ENCODE data around the gene POU2F3. TPM values are rescaled to one million over a fixed set of nuclear protein-coding genes. Genes with fewer than 3 reads are reported as not detected.

Gene POU2F3
- total RNA-seq, 1 donor from 2014 or later: not detected

DNA sequence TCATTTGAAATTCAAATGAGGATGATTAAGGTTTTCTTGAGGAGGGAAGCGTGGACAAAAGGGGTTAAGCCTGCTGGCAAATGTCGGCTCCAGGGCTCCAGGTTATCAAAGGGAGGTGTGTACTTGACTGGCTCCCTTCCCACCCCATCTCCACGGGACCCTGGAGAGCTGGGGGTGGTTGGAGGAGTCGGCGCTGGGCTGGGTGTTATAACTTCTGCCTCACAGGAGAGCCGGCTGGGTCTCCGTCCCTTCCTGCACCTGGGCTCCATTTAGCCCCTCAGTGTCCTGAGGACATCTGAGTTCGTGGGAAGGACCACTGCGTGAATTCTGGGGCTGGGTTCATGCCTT, 15.6 kb downstream of the POU2F3 start:
- no peak overlapping the region for H3K4me3 Mint-ChIP-seq (ENCODE audit: unreplicated experiment)

DNA sequence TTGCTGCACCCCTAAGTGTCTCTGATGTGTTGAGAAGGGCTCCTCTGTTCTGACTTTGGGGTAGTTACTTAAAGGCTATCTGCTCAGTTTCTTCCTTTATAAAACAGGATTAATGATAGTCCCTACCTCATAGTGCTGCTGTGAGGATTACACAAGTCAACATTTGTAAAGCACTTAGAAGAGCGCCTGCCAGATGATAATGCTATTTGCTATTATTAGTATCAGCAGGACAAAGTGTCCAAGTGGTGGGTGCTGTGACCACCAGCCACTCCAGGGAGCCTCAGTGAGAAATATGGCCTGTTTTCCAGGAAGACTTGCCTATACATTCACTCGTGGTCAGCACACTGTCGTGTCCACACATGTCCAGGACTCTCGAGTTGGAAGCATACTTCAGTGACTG, 16.2 kb downstream of the POU2F3 start:
- Mint-ChIP-seq H3K4me3 (ENCODE audit: unreplicated experiment) (no peak overlapping the region), H3K27me3 (ENCODE audit: low read depth) (peaks cover 74% of the 10 kb centered on the region), H3K9me3 (ENCODE audit: low read depth) (no peaks in the 10 kb centered on the region), H3K27ac (ENCODE audit: unreplicated experiment) (peak overlapping the region; percentile 15), H3K4me1 (ENCODE audit: low read depth) (no peaks in the 10 kb centered on the region), H3K36me3 (ENCODE audit: low read depth) (no peaks in the 10 kb centered on the region)
- TF ChIP-seq, protein P1, sequence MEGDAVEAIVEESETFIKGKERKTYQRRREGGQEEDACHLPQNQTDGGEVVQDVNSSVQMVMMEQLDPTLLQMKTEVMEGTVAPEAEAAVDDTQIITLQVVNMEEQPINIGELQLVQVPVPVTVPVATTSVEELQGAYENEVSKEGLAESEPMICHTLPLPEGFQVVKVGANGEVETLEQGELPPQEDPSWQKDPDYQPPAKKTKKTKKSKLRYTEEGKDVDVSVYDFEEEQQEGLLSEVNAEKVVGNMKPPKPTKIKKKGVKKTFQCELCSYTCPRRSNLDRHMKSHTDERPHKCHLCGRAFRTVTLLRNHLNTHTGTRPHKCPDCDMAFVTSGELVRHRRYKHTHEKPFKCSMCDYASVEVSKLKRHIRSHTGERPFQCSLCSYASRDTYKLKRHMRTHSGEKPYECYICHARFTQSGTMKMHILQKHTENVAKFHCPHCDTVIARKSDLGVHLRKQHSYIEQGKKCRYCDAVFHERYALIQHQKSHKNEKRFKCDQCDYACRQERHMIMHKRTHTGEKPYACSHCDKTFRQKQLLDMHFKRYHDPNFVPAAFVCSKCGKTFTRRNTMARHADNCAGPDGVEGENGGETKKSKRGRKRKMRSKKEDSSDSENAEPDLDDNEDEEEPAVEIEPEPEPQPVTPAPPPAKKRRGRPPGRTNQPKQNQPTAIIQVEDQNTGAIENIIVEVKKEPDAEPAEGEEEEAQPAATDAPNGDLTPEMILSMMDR (IDR thresholded peaks at IDR 0.05): no peak
- no peak for DNase-seq (ENCODE audit: low spot score)

More for the DNA sequence above, 15.6 kb downstream of the POU2F3 start:
- Mint-ChIP-seq H3K27ac (ENCODE audit: unreplicated experiment) (no peak overlapping the region), H3K27me3 (ENCODE audit: low read depth) (peaks cover 71% of the 10 kb centered on the region), H3K9me3 (ENCODE audit: low read depth) (no peaks in the 10 kb centered on the region), H3K4me1 (ENCODE audit: low read depth) (no peaks in the 10 kb centered on the region), H3K36me3 (ENCODE audit: low read depth) (no peaks in the 10 kb centered on the region)
- TF ChIP-seq, protein P1 (IDR thresholded peaks at IDR 0.05): no peak
- peak; percentile 38 for DNase-seq (ENCODE audit: low spot score)

DNA sequence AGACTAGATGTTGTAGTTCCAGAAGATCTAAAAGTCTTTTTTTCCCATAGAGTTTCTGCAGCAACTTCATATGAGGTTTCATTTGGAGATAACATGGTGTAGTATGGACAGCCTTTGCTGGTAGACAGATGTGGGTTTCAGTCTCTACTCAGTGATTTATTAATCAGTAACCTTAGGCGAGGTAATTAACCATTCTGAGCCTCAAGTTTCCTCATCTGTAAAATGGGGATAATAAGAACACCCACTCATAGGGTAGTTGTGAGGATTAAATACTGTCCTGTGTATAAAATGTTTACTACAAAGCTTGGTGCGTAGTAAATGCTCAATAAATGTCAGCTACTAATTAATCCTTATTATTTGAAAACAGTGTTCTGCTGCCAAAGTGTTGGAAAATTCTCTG, 16.8 kb downstream of the POU2F3 start:
- TF ChIP-seq, protein P1 (IDR thresholded peaks at IDR 0.05): no peak
- Mint-ChIP-seq H3K27me3 (ENCODE audit: low read depth) (peaks cover 75% of the 10 kb centered on the region), H3K27ac (ENCODE audit: unreplicated experiment) (no peak overlapping the region), H3K4me1 (ENCODE audit: low read depth) (no peaks in the 10 kb centered on the region), H3K36me3 (ENCODE audit: low read depth) (no peaks in the 10 kb centered on the region), H3K4me3 (ENCODE audit: unreplicated experiment) (no peak overlapping the region), H3K9me3 (ENCODE audit: low read depth) (no peaks in the 10 kb centered on the region)
- DNase-seq (ENCODE audit: low spot score): no peak

DNA sequence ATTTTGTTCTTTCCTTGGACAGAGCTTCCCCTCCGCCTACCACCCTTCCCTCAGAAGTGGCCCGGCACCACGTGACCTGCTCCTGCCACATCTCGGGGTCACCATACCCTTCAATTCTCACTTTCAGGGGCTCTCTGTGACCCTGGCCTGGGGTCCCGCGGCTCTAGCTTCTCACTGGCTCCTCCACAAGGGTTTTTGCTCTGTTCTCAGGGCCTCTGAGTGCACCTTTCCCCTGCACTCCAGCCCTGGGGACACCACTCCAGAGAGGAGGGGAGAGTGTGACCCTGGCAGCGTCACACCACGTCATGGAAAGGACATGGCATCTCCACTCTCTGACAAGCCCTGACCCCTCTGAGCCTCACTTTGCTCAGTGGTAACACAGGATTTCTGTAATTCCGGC, 17.4 kb downstream of the POU2F3 start:
- TF ChIP-seq, protein P1 (IDR thresholded peaks at IDR 0.05): no peak
- H3K9me3 Mint-ChIP-seq (ENCODE audit: low read depth): no peaks in the 10 kb centered on the region
- no peak overlapping the region for H3K4me3 Mint-ChIP-seq (ENCODE audit: unreplicated experiment)
- H3K4me1 Mint-ChIP-seq (ENCODE audit: low read depth): no peaks in the 10 kb centered on the region
- H3K36me3 Mint-ChIP-seq (ENCODE audit: low read depth): no peaks in the 10 kb centered on the region
- peaks cover 74% of the 10 kb centered on the region for H3K27me3 Mint-ChIP-seq (ENCODE audit: low read depth)
- H3K27ac Mint-ChIP-seq (ENCODE audit: unreplicated experiment): no peak overlapping the region
- DNase-seq (ENCODE audit: low spot score): peak; percentile 37

DNA sequence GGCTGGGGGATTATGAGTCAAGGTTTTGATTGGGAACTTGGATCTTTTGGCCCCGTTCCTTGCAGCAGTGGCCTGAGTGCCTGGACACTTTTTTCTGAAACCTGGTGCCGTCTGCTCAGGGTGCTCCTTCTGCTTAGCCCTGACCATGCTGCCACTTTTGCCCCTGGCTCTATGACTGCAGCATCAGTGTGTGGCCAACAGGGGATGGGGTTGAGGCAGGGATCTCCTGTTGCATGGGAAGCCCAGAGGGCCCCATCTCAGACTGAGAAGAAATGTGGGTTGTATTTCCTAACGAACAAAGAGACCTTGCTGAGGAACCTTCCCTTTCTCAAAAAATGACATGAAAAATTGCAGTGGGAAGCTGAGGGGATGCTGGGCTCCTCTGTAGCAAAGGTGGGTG, 18.7 kb downstream of the POU2F3 start:
- Mint-ChIP-seq H3K4me3 (ENCODE audit: unreplicated experiment) (no peak overlapping the region), H3K27me3 (ENCODE audit: low read depth) (peaks cover 73% of the 10 kb centered on the region), H3K4me1 (ENCODE audit: low read depth) (no peaks in the 10 kb centered on the region), H3K27ac (ENCODE audit: unreplicated experiment) (no peak overlapping the region), H3K9me3 (ENCODE audit: low read depth) (no peaks in the 10 kb centered on the region), H3K36me3 (ENCODE audit: low read depth) (no peaks in the 10 kb centered on the region)
- TF ChIP-seq, protein P1 (IDR thresholded peaks at IDR 0.05): peak; percentile 12
- DNase-seq (ENCODE audit: low spot score): peak; percentile 19
